HS-27A (cell line): ENCODE measurements around the gene MAP4K1.

Experiments
- DNase-seq: peaks from one replicate; pipeline ENCODE4 v3.0.0-alpha.2; 2012; ENCODE audit warnings: low read depth, missing footprints

Gene MAP4K1

GRCh38 chr19:38617764-38618589 lies at the start of gene MAP4K1:
Gene MAP4K1 (minus strand): TSS chr19:38617953. CDS start chr19:38617895, 58 bp downstream.
- DNase-seq, result no peak

- no peak for DNase-seq
These were observed 49.1 kb upstream of the MAP4K1 start for GRCh38 chr19:38666663-38667511.

GRCh38 chr19:38665950-38666662 lies 48.4 kb upstream of the MAP4K1 start:
- peak; percentile 98 for DNase-seq

- no peak for DNase-seq
These were observed 47.6 kb upstream of the MAP4K1 start for GRCh38 chr19:38665219-38665931.

- DNase-seq, result no peak
These were observed 46.9 kb upstream of the MAP4K1 start for GRCh38 chr19:38664503-38665211.

GRCh38 chr19:38663957-38664502 lies 46.3 kb upstream of the MAP4K1 start:
- no peak for DNase-seq

GRCh38 chr19:38663156-38663651 lies 45.5 kb upstream of the MAP4K1 start:
- DNase-seq, result no peak

- DNase-seq, result no peak
These were observed 44.9 kb upstream of the MAP4K1 start for GRCh38 chr19:38662537-38663155.

GRCh38 chr19:38661996-38662395 lies 44.2 kb upstream of the MAP4K1 start:
- no peak for DNase-seq

- DNase-seq, result no peak
These were observed 43.4 kb upstream of the MAP4K1 start for GRCh38 chr19:38661136-38661535.

- no peak for DNase-seq
These were observed 43.0 kb upstream of the MAP4K1 start for GRCh38 chr19:38660724-38661123.

- peak; percentile 100 for DNase-seq
These were observed 40.9 kb upstream of the MAP4K1 start for GRCh38 chr19:38658462-38659306.

GRCh38 chr19:38657633-38658222 lies 40.0 kb upstream of the MAP4K1 start:
- peak; percentile 97 for DNase-seq

- DNase-seq, result no peak
These were observed 38.6 kb upstream of the MAP4K1 start for GRCh38 chr19:38656171-38656981.

- DNase-seq, result no peak
These were observed 37.5 kb upstream of the MAP4K1 start for GRCh38 chr19:38655148-38655824.

GRCh38 chr19:38654628-38655055 lies 36.9 kb upstream of the MAP4K1 start:
- no peak for DNase-seq

- no peak for DNase-seq
These were observed 35.3 kb upstream of the MAP4K1 start for GRCh38 chr19:38653028-38653571.
